Calu3 (cell line): ENCODE results near the gene TAS2R60. TPM values are rescaled to one million over a fixed set of nuclear protein-coding genes. Genes with fewer than 3 reads are reported as not detected.

Source experiments
- BruUV-seq: library from RNA; stranded (reverse); fragments of 400-500 nt; replicated peaks from 2 replicates; lab custom pipeline; 2021; lab: Mats Ljungman, UMichigan
- CTCF ChIA-PET: fragments of 300-600 bp; sonication (Branson Sonifier 250); formaldehyde crosslinking; loops from one replicate; lab custom pipeline; 2022; ENCODE audit warnings: antibody characterized with exemption; lab: Charles Lee
- DNase-seq: peaks from one replicate; pipeline ENCODE4 v3.0.0; 2022
- H3K27ac Mint-ChIP-seq: one replicate; pipeline ENCODE4 v1.8.0; 2022; ENCODE audit warnings: mixed read lengths; ENCODE audit not compliant: unreplicated experiment
- H3K27me3 Mint-ChIP-seq: one replicate; pipeline ENCODE4 v1.8.0; 2022; ENCODE audit warnings: mixed read lengths; ENCODE audit not compliant: unreplicated experiment
- H3K36me3 Mint-ChIP-seq: one replicate; pipeline ENCODE4 v1.8.0; 2022; ENCODE audit warnings: mild to moderate bottlenecking, moderate library complexity, mixed read lengths; ENCODE audit not compliant: insufficient read depth, unreplicated experiment
- H3K4me1 Mint-ChIP-seq: one replicate; pipeline ENCODE4 v1.8.0; 2022; ENCODE audit warnings: mild to moderate bottlenecking, low read depth, mixed read lengths; ENCODE audit not compliant: unreplicated experiment
- H3K4me3 Mint-ChIP-seq: one replicate; pipeline ENCODE4 v1.8.0; 2022; ENCODE audit warnings: mild to moderate bottlenecking, low read depth, moderate library complexity, mixed read lengths; ENCODE audit not compliant: unreplicated experiment
- H3K9me3 Mint-ChIP-seq: one replicate; pipeline ENCODE4 v1.8.0; 2022; ENCODE audit warnings: low read depth, mixed read lengths; ENCODE audit not compliant: unreplicated experiment
- CTCF ChIP-seq: fragments of 200-600 bp; IDR thresholded peaks from one replicate; pipeline ENCODE4 v1.8.0; 2022; ENCODE audit warnings: antibody characterized with exemption; ENCODE audit not compliant: unreplicated experiment
- intact Hi-C: fragments of 100-400 bp; cut with micrococcal nuclease; formaldehyde crosslinking; loops from one replicate; pipeline ENCODE4 v1.10.0; 2022; ENCODE audit not compliant: unreplicated experiment
- total RNA-seq: library from RNA; stranded (reverse); gene quantifications from 2 replicates; pipeline ENCODE4 v1.2.3, GENCODE V29; 2022

Gene TAS2R60
- total RNA-seq, 1 experiment from 2014 or later: not detected

- no peak overlapping the region for H3K4me3 Mint-ChIP-seq
These were observed 15.4 kb downstream of the TAS2R60 start for GRCh38 chr7:143458681-143459080.

GRCh38 chr7:143459359-143459758 lies 16.1 kb downstream of the TAS2R60 start:
- Mint-ChIP-seq H3K4me3 (no peak overlapping the region), H3K27ac (no peak overlapping the region), H3K9me3 (no peaks in the 10 kb centered on the region), H3K36me3 (no peaks in the 10 kb centered on the region), H3K27me3 (no peaks in the 10 kb centered on the region), H3K4me1 (peaks cover 3% of the 10 kb centered on the region)
- DNase-seq: no peak
- intact Hi-C loops: no loop called here
- CTCF ChIA-PET: no interaction called here
- TF ChIP-seq CTCF: no peak
- BruUV-seq: no TSS peak

More at GRCh38 chr7:143458681-143459080, 15.4 kb downstream of the TAS2R60 start:
- Mint-ChIP-seq H3K9me3 (no peaks in the 10 kb centered on the region), H3K4me1 (peaks cover 8% of the 10 kb centered on the region), H3K27me3 (no peaks in the 10 kb centered on the region), H3K27ac (no peak overlapping the region), H3K36me3 (no peaks in the 10 kb centered on the region)
- CTCF ChIA-PET: no interaction called here
- DNase-seq: no peak
- no TSS peak for BruUV-seq
- intact Hi-C loops: no loop called here
- TF ChIP-seq CTCF: no peak

GRCh38 chr7:143460271-143460979 lies 17.2 kb downstream of the TAS2R60 start:
- CTCF ChIA-PET: no interaction called here
- intact Hi-C loops: no loop called here
- DNase-seq: no peak
- Mint-ChIP-seq H3K9me3 (no peaks in the 10 kb centered on the region), H3K27me3 (no peaks in the 10 kb centered on the region), H3K27ac (no peak overlapping the region), H3K36me3 (no peaks in the 10 kb centered on the region), H3K4me3 (no peak overlapping the region), H3K4me1 (no peaks in the 10 kb centered on the region)
- BruUV-seq: no TSS peak
- no peak for TF ChIP-seq CTCF

GRCh38 chr7:143462045-143462444 lies 18.8 kb downstream of the TAS2R60 start:
- Mint-ChIP-seq H3K27ac (no peak overlapping the region), H3K9me3 (no peaks in the 10 kb centered on the region), H3K36me3 (no peaks in the 10 kb centered on the region), H3K27me3 (no peaks in the 10 kb centered on the region), H3K4me3 (no peak overlapping the region), H3K4me1 (no peaks in the 10 kb centered on the region)
- intact Hi-C loops: no loop called here
- TF ChIP-seq CTCF: no peak
- no peak for DNase-seq
- BruUV-seq: no TSS peak
- CTCF ChIA-PET: no interaction called here
